DOHH2 (cell line): Measurements from ENCODE around the gene TXNRD2.

ENCODE experiments used
- EZH2phosphoT487 ChIP-seq: fragments of 200-600 bp; sonication (generic); IDR thresholded peaks from 2 replicates; pipeline ENCODE4 v1.6.1; 2017; ENCODE audit warnings: borderline replicate concordance, mild to moderate bottlenecking, antibody characterized with exemption, low read length, moderate library complexity, mixed read lengths
- TF ChIP-seq, protein P1 (sequence below): fragments of 200-600 bp; sonication (generic); IDR thresholded peaks from one replicate; pipeline ENCODE4 v1.5.1; 2014; ENCODE audit warnings: antibody characterized with exemption, mild to moderate bottlenecking, low read depth, low read length; ENCODE audit not compliant: poor library complexity, severe bottlenecking

DNA sequence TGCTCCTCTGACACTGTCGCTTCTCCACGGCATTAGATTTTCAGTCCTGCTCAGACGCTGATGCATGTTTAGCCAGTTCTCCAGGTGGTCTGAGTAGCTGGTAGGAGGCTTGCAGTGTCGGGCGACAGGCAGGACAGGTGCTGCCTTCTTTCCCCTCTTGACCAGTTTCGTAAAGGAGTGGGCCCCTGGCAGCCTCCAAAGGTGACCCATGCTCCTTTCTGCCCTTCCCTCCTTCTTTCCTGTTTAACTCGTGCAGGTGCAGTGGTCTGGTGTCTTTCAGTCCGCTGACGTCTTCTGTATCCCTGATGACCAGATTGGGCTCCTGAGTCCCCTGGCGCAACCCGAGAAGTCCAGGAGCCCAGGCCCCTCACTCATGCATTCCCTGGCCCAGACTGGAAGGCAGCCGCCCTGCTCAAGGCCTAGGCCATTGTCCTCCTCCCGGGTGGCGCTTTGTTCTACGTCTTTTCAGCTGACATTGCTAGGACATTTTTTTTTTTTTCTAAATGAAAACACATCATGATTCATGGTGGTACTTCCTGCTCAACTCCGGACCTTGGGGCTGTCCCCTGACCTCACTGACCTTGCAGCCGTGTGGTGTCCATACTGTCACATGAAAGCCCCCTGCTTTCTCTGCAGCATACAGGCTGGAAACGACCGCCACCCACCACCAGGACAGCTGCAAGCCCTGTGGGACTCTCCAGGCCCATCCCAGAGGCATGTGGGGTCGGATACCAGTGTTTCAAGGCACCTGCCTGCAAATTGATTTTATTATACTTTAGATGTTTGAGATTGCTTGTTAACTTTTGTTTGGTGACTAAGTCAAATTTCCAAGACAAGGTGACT lies 25.5 kb upstream of the TXNRD2 start:
- TF ChIP-seq, protein P1, sequence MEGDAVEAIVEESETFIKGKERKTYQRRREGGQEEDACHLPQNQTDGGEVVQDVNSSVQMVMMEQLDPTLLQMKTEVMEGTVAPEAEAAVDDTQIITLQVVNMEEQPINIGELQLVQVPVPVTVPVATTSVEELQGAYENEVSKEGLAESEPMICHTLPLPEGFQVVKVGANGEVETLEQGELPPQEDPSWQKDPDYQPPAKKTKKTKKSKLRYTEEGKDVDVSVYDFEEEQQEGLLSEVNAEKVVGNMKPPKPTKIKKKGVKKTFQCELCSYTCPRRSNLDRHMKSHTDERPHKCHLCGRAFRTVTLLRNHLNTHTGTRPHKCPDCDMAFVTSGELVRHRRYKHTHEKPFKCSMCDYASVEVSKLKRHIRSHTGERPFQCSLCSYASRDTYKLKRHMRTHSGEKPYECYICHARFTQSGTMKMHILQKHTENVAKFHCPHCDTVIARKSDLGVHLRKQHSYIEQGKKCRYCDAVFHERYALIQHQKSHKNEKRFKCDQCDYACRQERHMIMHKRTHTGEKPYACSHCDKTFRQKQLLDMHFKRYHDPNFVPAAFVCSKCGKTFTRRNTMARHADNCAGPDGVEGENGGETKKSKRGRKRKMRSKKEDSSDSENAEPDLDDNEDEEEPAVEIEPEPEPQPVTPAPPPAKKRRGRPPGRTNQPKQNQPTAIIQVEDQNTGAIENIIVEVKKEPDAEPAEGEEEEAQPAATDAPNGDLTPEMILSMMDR, result no peak
- TF ChIP-seq EZH2phosphoT487, result no peak
